DMS 273 (cell line): ENCODE measurements around the gene GIGYF1.

Source experiments
- DNase-seq: peaks from one replicate; lab custom pipeline; 2025; ENCODE audit not compliant: unreplicated experiment; lab: John Stamatoyannopoulos, UW

Gene GIGYF1

DNA sequence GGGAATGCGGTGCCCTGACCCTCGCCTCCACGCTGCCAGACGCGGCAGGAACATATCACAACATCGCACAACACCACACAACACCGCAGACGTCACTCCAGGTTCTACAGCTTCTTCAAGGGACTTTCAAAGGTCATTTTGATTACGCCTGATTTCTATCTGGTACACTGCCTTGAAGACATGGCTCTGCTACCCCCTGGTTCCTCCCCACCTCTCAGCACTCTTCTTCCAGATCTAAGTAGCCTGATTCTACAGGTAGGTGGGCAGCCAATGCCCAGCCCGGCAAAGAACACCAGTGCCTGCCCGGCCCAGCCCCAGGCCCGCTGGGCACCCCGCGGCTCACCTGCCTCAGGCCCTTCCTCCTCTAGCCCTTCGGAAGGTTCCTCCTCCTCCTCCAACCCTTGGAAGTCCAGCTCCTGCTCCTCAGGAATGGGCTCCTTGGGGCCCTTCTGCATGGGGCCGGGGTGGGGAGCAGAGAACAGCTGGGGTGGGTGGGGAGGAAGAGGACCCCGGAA lies 8.4 kb downstream of the GIGYF1 start:
- DNase-seq = no peak

- DNase-seq = no peak
Measured at GRCh38 chr7:100685049-100685605, 8.9 kb downstream of the GIGYF1 start.

GRCh38 chr7:100684534-100685042 lies 9.5 kb downstream of the GIGYF1 start:
- no peak for DNase-seq

GRCh38 chr7:100683659-100684533 lies 10.2 kb downstream of the GIGYF1 start:
- no peak for DNase-seq

DNA sequence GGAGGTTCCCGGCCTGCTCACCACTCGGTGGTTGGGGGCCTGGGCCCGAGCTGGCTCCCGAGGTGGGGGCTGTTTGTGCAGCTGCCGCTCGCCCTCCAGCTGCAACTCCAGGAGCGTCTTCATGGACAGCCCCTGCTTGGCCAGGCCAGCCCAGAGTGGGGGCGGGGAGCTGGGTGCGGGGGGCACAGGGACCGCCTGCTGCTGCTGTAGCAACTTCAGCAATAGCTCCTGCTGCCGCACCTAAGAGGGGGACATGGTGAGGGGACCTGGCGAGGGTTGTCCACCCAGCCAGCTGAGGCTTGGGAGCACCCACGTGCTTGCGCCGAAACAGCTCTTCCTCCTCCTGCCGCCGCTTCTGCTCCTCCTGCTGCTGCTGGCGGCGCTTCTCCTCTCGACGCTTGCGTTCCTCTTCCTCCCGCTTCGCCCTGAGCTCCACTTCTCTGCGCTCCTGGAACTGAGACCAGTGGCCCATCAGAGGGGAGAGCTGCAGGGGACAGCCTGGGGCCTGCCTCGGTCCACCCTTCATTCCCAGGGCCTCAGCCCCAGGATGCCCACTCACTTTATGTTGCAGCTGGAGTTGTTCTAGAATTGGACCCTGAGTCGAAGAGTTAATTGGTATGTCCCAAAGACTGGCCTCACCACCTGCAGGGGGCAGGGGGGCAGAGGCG lies 10.9 kb downstream of the GIGYF1 start:
- no peak for DNase-seq

GRCh38 chr7:100682228-100682741 lies 11.8 kb downstream of the GIGYF1 start:
- no peak for DNase-seq

- DNase-seq = no peak
Measured at GRCh38 chr7:100681491-100682227, 12.4 kb downstream of the GIGYF1 start.

GRCh38 chr7:100680576-100681271 lies 13.3 kb downstream of the GIGYF1 start:
- DNase-seq = peak; percentile 61

GRCh38 chr7:100679927-100680575 lies 14.0 kb downstream of the GIGYF1 start:
- DNase-seq = peak; percentile 61

DNA sequence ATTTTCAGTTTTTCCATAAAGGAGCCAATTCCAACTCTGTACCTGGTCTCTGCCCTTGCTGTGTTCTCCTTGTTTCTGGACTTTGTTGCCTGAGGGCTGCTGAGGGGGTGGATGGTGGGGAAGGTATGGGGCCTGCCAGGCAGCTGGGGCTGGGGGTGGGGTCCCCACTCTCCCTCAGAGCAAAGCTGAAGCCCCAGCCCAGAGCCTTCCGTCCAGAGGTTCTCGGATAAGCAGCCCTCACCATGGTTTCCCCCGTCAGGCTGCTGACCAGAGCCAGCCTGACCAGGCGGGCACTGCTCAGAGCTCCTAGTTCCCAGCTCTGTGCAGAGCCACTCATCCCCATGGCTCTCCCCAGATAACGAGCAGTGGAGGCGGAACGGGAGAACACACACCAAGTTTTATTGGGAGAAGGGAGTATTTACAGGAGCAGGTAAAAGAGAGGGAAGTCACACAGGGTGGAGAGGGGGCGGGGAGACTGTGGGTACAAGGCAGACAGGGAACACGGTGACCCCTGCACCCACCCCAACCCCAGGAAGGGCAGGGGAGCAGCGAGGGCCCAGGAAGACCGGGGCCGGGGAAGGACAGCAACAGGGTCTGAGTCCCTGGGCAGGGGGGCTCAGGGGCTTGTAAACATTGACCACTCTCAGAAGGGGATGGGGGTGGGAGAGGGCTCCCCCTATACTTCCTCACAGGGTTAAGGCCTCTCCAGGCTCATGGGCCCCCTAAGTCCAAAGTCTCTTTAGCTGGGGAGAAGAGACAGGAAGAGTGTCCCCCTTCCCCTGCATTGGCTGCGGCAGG lies 14.7 kb downstream of the GIGYF1 start:
- DNase-seq = peak; percentile 53

DNA sequence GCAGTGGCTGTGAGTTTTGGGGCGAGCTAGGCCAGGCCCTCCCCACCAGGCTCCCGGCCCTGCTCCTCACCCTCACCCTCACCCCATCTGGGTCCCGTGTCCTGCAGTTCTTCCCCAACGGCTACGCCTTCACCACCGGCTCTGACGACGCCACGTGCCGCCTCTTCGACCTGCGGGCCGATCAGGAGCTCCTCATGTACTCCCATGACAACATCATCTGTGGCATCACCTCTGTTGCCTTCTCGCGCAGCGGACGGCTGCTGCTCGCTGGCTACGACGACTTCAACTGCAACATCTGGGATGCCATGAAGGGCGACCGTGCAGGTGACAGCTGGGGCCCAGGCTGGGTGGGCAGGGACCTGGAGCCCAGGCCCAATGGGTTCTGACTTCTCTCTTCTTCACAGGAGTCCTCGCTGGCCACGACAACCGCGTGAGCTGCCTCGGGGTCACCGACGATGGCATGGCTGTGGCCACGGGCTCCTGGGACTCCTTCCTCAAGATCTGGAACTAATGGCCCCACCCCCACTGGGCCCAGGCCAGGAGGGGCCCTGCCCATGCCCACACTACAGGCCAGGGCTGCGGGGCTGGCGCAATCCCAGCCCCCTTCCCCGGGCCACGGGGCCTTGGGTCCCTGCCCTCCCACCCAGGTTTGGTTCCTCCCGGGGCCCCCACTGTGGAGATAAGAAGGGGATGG lies 15.6 kb downstream of the GIGYF1 start:
- DNase-seq = peak; percentile 51

DNA sequence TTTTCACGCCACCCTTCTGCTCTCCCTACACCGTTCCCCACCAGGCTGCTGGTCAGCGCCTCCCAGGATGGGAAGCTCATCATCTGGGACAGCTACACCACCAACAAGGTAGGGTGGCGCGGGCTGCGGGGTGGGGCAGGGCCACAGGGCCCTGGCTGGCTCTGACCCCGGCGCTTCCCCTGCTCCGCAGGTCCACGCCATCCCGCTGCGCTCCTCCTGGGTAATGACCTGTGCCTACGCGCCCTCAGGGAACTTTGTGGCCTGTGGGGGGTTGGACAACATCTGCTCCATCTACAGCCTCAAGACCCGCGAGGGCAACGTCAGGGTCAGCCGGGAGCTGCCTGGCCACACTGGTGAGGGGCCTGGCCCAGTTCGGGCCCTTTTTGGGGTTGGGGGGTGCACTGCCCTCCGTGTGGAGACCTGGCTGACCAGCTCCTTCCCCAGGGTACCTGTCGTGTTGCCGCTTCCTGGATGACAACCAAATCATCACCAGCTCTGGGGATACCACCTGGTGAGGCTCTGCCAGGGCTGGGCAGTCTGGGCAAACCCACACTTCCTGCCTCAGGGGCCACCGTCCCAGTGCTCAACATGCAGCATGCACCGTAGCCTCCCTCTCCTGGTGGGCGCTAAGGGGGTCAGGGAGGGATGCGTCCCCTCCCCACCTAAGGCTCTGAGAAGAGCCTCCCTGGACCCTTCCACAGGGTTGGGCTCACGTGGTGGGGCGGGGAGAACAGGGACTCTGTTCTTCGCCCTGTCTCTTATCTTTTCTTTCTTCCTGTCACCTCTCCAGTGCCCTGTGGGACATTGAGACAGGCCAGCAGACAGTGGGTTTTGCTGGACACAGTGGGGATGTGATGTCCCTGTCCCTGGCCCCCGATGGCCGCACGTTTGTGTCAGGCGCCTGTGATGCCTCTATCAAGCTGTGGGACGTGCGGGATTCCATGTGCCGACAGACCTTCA lies 16.5 kb downstream of the GIGYF1 start:
- DNase-seq = no peak

DNA sequence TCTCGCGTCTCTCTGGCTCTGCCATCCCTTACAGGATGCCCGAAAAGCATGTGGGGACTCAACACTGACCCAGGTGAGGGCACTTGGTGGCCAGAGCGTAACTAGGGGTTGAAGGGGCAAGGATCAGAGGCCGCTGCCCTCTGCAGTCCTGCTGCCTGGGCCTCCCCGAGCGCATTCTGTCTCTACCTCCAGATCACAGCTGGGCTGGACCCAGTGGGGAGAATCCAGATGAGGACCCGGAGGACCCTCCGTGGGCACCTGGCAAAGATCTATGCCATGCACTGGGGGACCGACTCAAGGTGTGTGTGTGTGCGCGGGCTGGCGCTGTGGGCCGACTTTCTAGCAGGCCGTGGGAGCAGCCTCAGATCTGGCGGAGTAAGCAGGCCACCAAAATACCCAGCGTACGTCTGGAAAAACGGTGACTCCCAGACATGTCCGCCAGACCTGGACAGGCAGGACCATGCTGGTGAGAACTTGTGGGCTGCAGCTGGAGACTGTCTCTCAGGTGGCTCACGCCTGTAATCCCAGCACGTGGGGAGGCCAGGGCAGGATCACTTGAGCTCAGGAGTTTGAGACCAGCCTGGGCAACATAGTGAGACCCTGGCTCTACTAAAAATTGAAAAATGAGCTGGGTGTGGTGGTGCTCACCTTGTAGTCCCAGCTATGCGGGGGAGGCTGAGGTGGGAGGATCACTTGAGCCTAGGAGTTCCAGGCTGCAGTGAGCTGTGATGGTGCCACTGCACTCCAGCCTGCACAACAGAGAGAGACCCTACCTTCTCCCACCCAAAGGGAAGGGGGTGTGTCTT lies 17.3 kb downstream of the GIGYF1 start:
- no peak for DNase-seq

- peak; percentile 88 for DNase-seq
Measured at GRCh38 chr7:100675581-100676350, 18.3 kb downstream of the GIGYF1 start.

DNA sequence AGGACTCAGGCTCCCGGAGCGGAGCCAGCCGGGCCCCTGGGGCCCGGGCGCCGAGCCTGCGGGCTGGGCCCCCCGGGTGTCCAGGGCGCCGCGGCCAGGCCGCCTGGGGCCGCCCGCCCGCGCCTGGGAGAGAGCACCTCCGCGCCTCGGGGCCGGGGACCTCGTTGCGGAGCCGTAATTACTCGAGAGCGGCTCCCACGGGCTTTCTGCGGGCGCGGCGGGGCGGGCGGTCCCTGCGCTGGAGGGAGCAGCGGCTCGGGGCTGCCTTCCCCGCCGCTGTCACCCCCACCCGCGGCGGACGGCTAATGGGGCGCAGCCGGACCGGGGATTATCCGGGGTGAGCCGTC lies 19.0 kb downstream of the GIGYF1 start:
- DNase-seq = no peak
